ENCODE results near the gene PDHB.

Gene PDHB

DNA sequence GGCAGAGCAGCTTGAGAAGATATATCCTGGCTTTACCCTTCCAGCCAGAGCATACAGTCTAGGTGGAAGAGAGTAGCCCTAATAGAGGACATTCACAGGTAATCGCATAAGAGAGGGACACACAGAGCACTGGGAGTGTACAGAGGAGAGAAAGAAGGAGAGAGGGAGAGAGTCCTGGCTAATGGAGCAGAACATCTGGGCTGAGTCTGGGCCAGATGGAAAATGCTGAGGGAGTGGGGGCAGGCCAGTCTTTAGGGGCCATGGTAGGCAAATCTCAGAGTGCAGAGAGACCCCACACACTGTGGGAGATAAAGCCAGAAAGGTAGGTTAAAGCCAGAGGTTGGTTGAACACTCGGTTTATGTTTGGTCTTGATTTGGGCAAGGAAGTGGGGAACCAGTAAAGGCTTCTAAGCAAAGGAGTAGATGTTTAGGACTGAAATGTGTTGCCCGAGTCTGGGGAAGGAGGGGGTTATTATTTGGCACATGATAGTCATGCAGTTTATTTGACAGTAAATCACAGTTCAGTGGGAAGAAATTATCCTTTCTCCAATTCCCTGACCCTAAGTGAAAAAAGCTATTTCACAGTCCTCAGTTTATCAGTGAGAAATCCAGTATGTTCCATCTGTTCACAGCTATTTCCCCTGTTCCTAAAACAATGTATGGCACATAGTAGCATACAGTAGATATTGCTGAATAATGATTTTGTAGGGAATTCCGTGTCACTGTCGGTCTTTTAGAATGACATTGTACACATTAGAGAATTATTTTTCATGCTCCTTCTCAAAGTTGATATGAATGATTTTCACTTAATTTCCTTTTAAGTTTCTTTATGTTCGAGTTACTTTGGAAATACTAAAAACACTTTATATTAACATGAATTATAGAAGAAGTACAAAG lies 45.7 kb downstream of the PDHB start:
- H3K4me1 ChIP-seq (ENCODE audit: control insufficient read depth, insufficient read depth, low read length), result no peaks in the 10 kb centered on the region
- H3K27me3 ChIP-seq (ENCODE audit: control insufficient read depth, insufficient read depth, low read length), result no peaks in the 10 kb centered on the region
- H3K9me3 ChIP-seq (ENCODE audit: control insufficient read depth, low read length), result no peaks in the 10 kb centered on the region
- H3K36me3 ChIP-seq (ENCODE audit: control insufficient read depth, insufficient read depth, low read length), result no peaks in the 10 kb centered on the region
- H3K4me3 ChIP-seq (ENCODE audit: low read length), result no peak overlapping the region
- H3K9ac ChIP-seq (ENCODE audit: low read length), result peak overlapping the region; percentile 16

DNA sequence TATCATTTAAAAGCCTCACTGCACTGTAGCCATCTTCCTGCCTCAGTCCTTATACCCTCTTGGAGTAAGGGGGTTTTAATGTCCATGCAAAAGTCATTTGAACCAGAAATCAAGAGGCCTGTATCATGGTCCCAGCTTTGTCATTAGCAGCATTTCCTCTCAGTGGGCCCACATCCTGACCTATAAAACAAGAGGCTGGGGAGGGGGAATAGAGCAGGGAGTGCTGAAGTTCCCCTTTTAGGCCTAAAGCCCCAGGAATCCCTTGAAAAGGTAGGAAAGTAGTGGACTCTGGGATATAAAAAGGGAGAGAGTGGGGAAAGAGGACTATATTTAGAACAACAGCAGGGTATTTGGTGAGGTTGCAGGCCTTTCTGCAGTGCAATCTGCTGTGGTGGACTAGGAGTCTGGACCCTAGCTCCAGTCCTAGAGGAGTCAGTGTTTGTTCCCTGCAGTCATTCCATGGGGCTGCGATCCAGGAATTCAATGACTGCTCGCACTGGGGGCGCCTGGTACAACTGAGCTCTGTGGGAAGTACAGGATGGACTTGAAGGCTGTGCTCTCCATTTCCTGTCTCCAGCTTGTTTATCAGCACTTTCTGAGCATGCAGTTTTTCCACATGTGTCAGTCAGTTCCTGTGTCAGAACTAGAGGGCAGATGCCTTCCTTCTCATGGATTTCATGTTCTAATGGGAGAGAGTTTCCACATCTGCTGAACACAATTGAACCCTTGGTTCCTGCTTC lies 46.8 kb downstream of the PDHB start:
- Histone ChIP-seq H3K9ac (ENCODE audit: low read length) (no peak overlapping the region), H3K27me3 (ENCODE audit: control insufficient read depth, insufficient read depth, low read length) (no peaks in the 10 kb centered on the region), H3K9me3 (ENCODE audit: control insufficient read depth, low read length) (no peaks in the 10 kb centered on the region), H3K4me3 (ENCODE audit: low read length) (no peak overlapping the region), H3K4me1 (ENCODE audit: control insufficient read depth, insufficient read depth, low read length) (no peaks in the 10 kb centered on the region), H3K36me3 (ENCODE audit: control insufficient read depth, insufficient read depth, low read length) (no peaks in the 10 kb centered on the region)

DNA sequence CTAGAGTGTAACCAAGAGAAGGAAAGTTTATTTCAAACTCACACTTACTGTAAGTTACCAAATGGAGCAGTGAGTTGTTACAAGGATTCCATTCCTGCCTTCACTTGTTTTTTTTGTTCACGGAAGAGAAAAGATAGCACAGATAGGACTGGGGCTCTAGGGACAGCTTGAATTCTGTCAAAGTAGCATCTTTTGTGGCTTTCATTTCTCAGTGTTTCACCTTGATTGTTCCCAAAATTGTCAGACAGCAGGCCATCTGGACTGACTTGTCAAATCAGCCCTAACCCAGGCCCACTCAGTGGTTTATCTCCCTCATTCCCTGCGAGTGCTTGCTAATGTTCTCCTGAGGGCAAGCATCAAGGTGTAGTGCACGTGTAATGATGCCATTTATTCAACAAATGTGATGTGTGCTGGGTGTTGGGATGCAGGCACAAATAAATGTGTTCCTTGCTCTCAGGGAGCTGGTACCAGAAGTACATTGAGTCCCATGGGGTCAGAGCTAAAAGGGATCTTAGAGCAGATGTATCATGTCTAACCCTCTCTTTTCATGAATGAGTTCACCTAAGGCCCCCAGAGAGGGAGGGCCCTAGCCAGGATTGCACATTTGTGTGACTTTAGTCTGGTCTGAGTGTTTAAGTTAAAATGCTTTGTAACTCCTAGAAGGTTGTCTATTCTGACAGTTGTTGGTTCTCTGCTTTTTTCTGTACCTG lies 49.1 kb downstream of the PDHB start:
- Histone ChIP-seq H3K4me1 (ENCODE audit: control insufficient read depth, insufficient read depth, low read length) (no peaks in the 10 kb centered on the region), H3K9ac (ENCODE audit: low read length) (no peak overlapping the region), H3K4me3 (ENCODE audit: low read length) (no peak overlapping the region), H3K9me3 (ENCODE audit: control insufficient read depth, low read length) (no peaks in the 10 kb centered on the region), H3K27me3 (ENCODE audit: control insufficient read depth, insufficient read depth, low read length) (no peaks in the 10 kb centered on the region), H3K36me3 (ENCODE audit: control insufficient read depth, insufficient read depth, low read length) (no peaks in the 10 kb centered on the region)

DNA sequence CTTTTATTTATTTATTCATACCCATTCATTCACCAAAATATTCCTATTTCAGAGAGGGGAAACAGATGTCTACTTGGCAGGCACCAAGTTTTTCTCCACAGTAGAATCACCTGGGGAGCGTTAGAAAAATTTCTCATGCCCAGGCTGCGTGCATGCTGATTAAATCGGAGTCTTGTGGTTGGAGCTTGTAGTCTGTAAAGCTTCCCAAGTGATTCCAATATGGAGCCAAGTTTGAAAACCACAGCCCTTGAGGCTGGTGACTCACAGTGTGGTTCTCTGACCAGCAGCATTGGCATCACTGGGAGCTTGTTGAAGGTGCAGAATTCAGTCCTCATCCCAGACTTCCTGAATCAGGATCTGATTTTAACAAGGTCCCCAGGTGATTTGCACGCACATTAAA lies 49.7 kb downstream of the PDHB start:
- Histone ChIP-seq H3K4me1 (ENCODE audit: control insufficient read depth, insufficient read depth, low read length) (no peaks in the 10 kb centered on the region), H3K4me3 (ENCODE audit: low read length) (no peak overlapping the region), H3K36me3 (ENCODE audit: control insufficient read depth, insufficient read depth, low read length) (no peaks in the 10 kb centered on the region), H3K27me3 (ENCODE audit: control insufficient read depth, insufficient read depth, low read length) (no peaks in the 10 kb centered on the region), H3K9ac (ENCODE audit: low read length) (no peak overlapping the region), H3K9me3 (ENCODE audit: control insufficient read depth, low read length) (no peaks in the 10 kb centered on the region)

DNA sequence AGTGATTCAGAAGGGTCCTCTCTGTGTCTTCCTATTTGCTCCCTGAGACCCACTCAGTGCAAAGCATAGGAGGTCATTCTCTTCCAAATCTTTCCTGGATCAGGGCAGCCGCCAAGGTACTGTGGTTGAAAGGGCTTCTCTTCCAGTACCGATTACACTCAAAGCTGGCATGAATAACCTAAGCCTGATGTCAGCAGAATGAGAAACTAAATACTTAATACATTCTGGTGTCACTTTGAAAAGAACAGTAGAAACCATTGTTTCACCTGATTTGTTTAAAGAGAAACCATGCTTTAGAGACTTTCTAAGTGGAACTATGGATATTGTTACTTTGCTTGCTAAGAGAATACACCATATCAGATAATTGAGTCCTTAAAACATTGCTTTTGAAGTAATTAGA lies 50.2 kb downstream of the PDHB start:
- H3K9ac ChIP-seq (ENCODE audit: low read length), result no peak overlapping the region
- H3K4me1 ChIP-seq (ENCODE audit: control insufficient read depth, insufficient read depth, low read length), result no peaks in the 10 kb centered on the region
- no peak overlapping the region for H3K4me3 ChIP-seq (ENCODE audit: low read length)
- no peaks in the 10 kb centered on the region for H3K9me3 ChIP-seq (ENCODE audit: control insufficient read depth, low read length)
- no peaks in the 10 kb centered on the region for H3K27me3 ChIP-seq (ENCODE audit: control insufficient read depth, insufficient read depth, low read length)
- no peaks in the 10 kb centered on the region for H3K36me3 ChIP-seq (ENCODE audit: control insufficient read depth, insufficient read depth, low read length)

DNA sequence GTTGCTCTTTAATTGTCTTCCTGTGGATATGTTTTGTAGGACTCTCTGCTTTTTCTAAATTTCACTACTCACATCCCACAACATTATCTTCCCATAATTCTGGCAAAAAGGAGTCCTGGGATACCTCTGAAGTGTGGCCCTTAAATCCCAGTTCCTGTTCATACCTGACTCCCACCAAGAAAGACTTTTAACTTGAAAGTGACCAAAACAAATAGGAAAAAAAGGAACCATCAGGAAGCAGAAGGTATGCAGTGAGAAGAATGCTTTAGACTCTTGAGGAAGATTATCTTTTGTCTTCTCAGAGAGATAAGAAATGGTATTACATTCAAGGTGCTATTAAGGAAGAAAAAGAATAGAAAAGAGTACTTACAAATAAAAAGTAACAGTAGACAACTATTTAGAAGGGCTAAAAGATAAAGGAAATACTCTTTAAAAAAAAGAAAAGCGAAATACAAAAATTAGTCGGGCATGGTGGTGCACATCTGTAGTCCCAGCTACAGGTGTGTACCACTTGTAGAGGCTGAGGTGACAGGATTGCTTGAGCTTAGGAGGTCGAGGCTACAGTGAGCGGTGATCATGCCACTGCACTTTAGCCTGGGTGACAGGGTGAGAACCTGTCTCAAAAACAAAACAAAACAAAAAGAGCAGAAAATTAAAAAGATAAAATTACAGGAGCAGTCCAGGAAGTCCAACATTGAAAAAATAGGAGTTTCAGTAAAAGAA lies 54.1 kb downstream of the PDHB start:
- H3K4me1 ChIP-seq (ENCODE audit: control insufficient read depth, insufficient read depth, low read length), result no peaks in the 10 kb centered on the region
- H3K27me3 ChIP-seq (ENCODE audit: control insufficient read depth, insufficient read depth, low read length), result no peaks in the 10 kb centered on the region
- H3K36me3 ChIP-seq (ENCODE audit: control insufficient read depth, insufficient read depth, low read length), result no peaks in the 10 kb centered on the region
- no peak overlapping the region for H3K4me3 ChIP-seq (ENCODE audit: low read length)
- H3K9me3 ChIP-seq (ENCODE audit: control insufficient read depth, low read length), result no peaks in the 10 kb centered on the region
- H3K9ac ChIP-seq (ENCODE audit: low read length), result no peak overlapping the region

DNA sequence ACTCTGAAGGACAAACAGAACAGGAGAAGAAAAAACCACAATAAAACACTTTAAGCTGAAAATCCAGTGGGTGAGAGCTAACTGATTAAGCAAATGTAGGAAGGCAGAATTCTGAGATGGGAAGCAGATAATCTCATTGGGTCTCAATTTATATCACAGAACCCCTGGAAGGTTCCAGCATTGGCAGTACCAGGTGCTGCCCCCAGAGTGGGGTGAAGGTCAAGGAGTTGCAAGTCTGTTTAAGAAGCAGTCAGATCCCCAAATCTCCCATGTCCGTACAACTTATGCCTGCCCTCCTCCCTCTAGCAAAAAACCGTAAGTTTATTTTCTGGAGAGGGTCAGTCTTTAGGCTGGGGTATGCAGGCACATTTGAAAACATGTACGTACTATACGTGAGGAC lies 55.9 kb downstream of the PDHB start:
- Histone ChIP-seq H3K4me3 (ENCODE audit: low read length) (no peak overlapping the region), H3K4me1 (ENCODE audit: control insufficient read depth, insufficient read depth, low read length) (no peaks in the 10 kb centered on the region), H3K9me3 (ENCODE audit: control insufficient read depth, low read length) (no peaks in the 10 kb centered on the region), H3K9ac (ENCODE audit: low read length) (no peak overlapping the region), H3K36me3 (ENCODE audit: control insufficient read depth, insufficient read depth, low read length) (no peaks in the 10 kb centered on the region), H3K27me3 (ENCODE audit: control insufficient read depth, insufficient read depth, low read length) (no peaks in the 10 kb centered on the region)
